HuH-7 (cell line): Measurements from ENCODE around the gene PSMB2.
"Not testable (repeated sequence)": the region's sequence is repeated elsewhere in the genome, so short reads cannot be mapped to it uniquely, and the experiment has no call there.

ENCODE experiments used
- DNase-seq: peaks from one replicate; pipeline ENCODE4 v3.0.0; 2011; ENCODE audit warnings: low spot score

PSMB2 gene

DNA sequence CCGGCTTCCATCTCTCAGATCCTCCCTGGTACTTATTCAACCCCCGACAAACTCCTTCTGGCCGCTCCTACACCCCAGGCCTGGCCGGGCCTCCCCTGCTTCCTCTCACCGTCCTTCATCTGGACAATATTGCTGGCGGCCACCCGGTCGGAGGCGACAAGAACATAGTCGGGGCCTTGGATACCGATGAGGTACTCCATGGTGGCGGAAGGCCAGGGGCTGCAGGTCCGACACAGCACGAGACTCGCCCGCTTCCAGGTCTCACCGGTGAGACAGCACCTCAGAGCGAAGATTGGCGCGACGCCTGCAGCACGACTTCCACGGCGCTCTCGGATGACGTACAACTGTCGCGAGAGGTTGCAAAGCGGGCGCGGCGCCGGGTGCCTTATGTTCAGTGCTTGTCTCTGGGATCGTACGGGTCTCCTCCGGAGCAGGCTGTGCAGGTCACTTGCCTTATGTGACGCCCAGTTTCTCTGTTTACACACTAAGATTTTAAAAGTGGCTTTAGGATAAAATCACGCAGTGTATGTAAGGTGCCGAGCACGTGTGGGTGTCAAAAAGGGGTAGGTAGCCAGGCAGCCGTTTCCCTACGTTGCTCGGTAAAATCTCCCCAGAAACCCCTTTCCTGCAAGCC is at the start of gene PSMB2:
TSS of gene PSMB2 (minus strand) at position 294 of the 634 bp plus-strand sequence. CDS start at position 200, 94 bp downstream.
- DNase-seq, result peak; percentile 80

DNA sequence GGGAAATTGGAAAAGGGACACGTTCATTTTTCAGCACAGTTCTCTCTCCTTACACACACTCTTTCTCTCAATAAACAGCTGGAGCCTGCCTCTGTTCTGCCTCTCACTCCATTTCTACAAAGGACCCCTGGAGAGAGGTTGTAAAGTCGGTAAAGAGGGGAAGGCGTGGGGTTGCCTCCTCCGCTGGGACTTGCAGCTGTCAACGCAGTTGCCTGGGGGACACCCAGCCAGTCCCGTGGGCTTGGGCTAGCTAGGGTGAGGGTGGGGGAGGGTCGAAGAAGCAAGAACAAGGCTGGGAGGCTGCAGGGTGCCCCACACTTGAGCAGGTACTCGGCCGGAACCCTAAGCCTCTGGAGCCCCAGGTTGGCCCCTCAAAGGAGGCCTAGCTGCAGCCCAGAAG is 49.8 kb upstream of the PSMB2 start:
- no peak for DNase-seq

GRCh38 chr1:35690103-35690502 is 48.8 kb upstream of the PSMB2 start:
- DNase-seq, result not testable (repeated sequence)

DNA sequence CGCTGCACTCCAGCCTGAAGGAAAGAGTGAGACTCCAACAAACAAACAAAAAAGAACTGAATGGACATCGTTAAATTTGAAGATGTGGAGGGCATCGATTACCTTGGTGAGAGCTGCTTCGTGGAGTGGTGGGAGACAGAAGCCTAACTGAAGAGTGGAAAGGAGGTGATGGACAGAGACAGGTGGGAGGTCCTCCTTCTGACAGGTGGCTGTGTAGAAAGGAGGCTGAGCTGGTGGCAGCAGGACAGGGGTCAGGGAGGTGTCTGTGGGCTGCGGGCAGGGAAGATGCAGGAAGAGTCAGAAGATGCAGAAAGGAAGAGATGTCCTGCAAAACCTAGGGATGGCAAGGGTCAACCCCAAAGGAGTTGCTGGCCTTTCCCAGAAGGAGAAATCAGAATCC is 46.8 kb upstream of the PSMB2 start:
- DNase-seq, result no peak

GRCh38 chr1:35683012-35683411 is 41.7 kb upstream of the PSMB2 start:
- no peak for DNase-seq

- no peak for DNase-seq
Observed at GRCh38 chr1:35680271-35680670, 38.9 kb upstream of the PSMB2 start.

GRCh38 chr1:35675773-35676172 is 34.4 kb upstream of the PSMB2 start:
- no peak for DNase-seq

GRCh38 chr1:35674111-35674510 is 32.8 kb upstream of the PSMB2 start:
- no peak for DNase-seq

GRCh38 chr1:35672116-35672515 is 30.8 kb upstream of the PSMB2 start:
- no peak for DNase-seq

- DNase-seq, result no peak
Observed at GRCh38 chr1:35668506-35668905, 27.2 kb upstream of the PSMB2 start.

- DNase-seq, result no peak
Observed at GRCh38 chr1:35666916-35667315, 25.6 kb upstream of the PSMB2 start.

DNA sequence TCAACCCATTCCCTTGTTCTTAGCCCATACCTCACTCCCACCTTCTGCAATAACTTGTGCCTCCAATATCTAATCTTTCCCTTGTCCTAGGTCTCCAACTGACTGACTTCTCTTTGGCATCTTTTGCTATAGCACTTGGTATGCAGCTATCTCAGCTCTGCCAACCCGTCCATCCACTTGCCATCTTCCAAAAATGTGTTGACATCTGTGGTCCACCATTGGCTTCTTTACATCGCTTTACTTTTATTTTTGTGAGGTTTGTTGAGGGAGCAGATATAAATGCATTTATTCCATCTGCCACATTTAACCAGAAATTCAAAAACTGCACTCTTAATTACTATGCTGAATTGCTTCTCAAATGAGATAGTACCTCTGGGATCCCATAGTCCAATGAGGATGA is 24.9 kb upstream of the PSMB2 start:
- DNase-seq, result no peak

- no peak for DNase-seq
Observed at GRCh38 chr1:35663434-35663833, 22.1 kb upstream of the PSMB2 start.

DNA sequence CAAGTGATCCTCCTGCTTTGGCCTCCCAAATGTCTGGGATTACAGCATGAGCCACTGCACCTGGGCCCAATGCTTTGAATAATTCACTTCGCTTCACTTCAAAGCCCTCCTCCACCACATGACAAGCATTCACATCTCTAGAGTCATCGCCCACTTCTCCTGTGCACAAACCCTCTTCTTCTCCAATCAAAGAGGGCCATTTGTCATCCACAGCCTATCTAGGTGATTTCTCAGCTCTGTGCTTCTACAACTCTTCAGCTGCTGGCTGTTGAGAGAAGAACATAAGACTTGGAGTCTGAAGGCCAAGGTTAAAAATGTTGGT is 20.1 kb upstream of the PSMB2 start:
- no peak for DNase-seq

DNA sequence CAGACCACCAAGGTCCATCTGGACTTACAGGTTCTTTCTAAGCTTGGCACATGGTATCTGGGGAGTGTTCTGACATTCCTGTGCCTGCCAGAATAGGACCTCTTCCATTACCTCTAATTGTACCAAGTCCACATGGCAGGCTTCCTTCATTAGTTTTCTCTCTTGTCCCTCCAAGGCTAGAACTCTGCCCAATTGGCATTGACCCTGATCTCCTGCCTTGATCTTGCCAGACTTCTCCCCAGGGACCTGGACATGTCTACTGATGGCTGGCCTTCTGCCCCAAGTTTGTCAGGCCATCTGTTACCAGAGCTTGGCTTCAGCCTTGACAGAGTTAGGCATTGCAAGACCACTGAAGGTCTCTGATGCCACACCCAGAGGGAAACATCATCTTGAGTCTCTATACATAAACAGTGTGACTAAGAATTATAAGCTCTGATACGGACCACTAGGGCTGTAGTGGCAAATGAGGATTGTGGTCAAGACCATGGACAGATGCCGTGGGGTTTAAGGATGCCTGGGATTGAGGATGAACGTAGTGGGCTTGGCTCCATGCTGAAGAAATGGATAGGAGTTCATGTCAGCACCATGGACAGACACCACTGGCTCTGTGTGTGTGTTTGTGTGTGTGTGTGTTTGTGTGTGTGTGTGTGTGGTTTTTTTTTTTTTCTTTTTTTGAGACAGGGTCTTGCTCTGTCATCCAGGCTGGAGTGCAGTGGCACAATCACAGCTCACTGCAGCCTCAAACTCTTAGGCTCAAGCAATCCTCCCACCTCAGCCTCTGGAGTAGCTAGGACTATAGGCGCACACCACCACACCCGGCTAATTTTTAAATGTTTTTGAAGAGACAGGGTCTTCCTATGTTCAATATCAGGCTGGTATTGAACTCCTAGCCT is 19.5 kb upstream of the PSMB2 start:
- DNase-seq, result peak; percentile 23

DNA sequence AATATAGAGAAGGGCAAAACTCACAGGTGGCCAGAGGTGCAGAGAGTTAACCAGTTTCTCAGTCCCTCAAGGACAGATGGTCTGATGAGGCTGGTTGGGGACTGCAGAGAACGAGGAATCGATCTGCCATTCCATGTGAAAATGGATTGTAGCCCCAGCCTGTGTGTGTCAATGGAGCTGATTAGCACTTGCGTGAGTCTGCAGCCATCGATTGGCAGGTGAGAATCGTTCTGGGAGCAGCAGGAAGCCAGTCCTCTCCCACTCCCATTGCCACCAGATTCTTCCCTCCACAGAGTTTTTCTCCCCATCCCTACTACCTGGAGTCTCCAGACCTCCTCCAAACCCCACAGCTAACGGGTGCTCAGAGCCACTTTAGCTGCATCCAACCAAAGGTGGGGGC is 18.3 kb upstream of the PSMB2 start:
- DNase-seq, result no peak

DNA sequence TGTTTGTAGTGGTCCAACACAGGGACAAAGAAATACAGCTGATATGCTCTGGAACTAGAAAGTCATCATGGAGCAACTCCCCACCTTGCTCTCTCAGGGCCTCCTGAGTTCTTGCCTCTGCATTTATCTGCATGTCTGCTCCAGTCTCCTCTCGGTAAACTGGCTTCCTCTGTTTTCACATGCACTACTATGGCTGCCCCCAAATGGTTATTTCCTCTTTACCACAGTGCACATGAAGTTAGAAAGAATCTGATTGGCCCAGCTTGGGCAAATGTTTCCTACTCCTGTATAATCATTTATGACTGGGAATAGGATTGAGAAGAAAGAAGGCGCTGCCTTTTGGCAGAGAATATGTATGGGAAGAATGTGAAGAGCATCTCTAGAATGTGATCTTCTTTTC is 16.5 kb upstream of the PSMB2 start:
- DNase-seq, result no peak

DNA sequence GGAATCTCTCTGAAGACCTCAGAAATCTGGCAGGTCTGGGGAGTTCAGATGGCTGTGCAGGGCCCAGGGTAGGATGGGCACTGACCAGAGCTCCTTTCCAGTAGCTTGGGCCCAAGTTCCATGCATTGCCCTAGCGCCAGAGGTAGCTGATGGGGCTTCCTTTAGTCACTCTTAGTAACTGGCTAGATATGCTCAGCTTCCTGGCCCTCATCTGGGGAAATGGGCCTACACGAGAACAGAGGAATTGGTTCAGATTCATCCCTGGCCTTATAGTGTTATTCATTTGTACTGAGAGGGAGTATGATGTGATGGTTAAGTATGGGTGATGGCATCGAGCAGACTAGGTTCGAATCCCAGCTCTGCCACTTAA is 15.5 kb upstream of the PSMB2 start:
- DNase-seq, result no peak

- no peak for DNase-seq
Observed at GRCh38 chr1:35656148-35656862, 15.0 kb upstream of the PSMB2 start.

DNA sequence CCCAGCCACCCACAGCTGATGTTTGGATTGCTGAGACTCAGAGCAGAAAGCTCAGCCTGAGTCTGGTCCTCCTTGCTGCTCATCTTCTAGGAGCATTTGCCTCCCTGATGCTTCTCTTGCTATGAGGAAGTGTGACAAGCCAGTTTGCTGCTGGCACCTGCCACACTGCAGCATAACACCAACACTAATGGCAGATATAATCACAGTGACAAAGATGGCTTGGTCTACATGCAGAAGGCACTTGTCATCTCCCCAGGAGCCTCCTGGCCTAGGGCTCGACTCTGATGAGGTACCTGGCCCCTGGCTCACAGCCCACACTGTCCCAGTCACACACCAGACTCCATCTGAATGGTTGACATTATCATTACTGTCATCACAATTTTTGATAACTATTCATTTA is 13.9 kb upstream of the PSMB2 start:
- DNase-seq, result no peak

DNA sequence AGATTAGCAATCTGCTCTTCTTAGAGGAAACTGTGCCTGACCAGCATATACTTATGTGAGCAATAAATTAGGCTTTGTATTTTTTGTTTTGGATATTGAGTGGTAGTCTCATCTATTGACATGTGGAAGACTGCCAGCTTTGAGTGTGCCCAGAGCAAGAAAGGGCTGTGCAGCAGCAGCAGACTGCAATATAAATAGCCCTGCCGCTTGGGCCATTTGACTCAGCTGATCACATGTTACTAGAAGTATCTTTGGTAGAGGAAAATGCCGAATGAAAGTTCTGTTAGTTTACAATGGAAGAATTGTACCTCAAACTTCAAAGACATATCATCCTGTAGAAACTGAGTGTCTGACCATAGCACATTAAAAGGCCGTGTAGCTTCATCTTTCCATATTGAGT is 9.1 kb upstream of the PSMB2 start:
- no peak for DNase-seq

DNA sequence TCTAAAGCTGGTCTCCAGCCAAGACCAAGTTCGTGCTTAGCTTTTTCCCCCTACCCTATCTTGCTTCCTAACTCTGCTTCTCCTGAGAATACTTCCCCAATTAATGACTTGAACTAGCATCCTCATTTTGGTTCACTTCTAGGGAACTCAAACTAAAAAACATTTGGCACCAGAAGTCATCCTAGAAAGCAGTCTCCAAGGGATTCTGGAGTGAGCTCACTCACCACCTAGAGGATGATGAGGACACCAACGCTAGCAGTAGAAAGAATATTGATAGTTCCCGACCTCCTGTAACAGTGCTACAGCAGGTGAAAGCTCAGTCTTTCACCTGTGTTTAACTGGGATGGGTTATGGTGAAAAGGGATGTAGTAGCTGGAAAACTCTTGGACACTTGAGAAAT is 4.7 kb upstream of the PSMB2 start:
- peak; percentile 27 for DNase-seq

DNA sequence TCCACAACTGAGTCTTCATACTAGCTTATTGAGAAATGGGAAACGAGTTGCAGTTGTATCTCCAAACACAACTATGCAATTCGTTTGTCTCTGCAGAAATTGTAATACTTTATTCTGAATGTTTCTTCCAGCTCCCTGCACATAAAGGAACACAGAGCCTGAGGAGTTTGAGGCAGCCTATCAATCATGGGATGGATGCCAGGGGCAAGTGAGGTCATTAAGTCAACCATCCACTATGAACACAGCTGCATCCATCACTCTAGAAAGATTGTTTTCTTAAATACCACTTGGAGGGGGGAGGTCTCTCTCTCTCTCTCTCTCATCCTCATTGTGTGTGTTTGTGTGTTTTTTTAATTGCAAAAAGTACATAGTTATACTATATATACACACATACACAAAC is 2.9 kb upstream of the PSMB2 start:
- no peak for DNase-seq
